BLaER1 treated with 17β-estradiol and CSF1 and Interleukin-3, amounts not matched to agents 10 nM and 100 nM (cell line): Measurements from ENCODE around the gene DIPK1A.

Source experiments
- H3K27ac ChIP-seq, 11 experiments: shearing (Covaris generic); formaldehyde crosslinking; 2 replicates each; pipeline ENCODE4 v1.8.1; 2022
- H3K27me3 ChIP-seq, 11 experiments: shearing (Covaris generic); formaldehyde crosslinking; 2 replicates each; pipeline ENCODE4 v1.8.1; 2022
- H3K36me3 ChIP-seq, 11 experiments: shearing (Covaris generic); formaldehyde crosslinking; 2 replicates each; pipeline ENCODE4 v1.8.1; 2022
- H3K4me1 ChIP-seq, 10 experiments: shearing (Covaris generic); formaldehyde crosslinking; 2 replicates each; pipeline ENCODE4 v1.8.1; 2022
- H3K4me2 ChIP-seq, 11 experiments: shearing (Covaris generic); formaldehyde crosslinking; 2 replicates each; pipeline ENCODE4 v1.8.1; 2022
- H3K4me3 ChIP-seq, 10 experiments: shearing (Covaris generic); formaldehyde crosslinking; 2 replicates each; pipeline ENCODE4 v1.8.1; 2022
- H3K9ac ChIP-seq, 11 experiments: shearing (Covaris generic); formaldehyde crosslinking; 2 replicates each; pipeline ENCODE4 v1.8.1; 2022
- H3K9me3 ChIP-seq, 11 experiments: shearing (Covaris generic); formaldehyde crosslinking; replicated peaks in 1 of 11; 2 replicates each; pipeline ENCODE4 v1.8.1; 2022
- H4K20me1 ChIP-seq, 11 experiments: shearing (Covaris generic); formaldehyde crosslinking; 2 replicates each; pipeline ENCODE4 v1.8.1; 2022
- Cebpa-rat ChIP-seq, 11 experiments: shearing (Covaris generic); IDR thresholded peaks; 2 replicates each; pipeline ENCODE4 v1.8.1; 2022

DIPK1A gene

DNA sequence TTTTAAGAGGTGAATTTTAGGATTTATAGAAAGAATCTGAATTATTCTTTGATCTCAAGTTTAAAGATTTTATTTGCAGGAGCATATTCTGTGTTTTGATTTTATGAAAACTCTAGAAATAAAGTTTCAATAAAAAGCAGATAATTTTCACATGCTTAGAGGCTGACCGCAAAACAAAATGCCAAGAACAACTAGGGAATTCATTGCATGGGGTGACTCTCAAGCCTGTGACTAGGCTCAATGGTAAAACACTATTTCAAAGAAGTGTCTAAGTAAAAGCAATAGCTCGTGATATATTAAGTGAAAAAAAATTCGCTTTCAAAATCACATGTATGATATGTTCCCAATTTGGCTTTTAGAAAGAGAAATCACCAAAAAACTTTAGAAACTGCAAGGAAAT lies 79.9 kb downstream of the DIPK1A start:
- H4K20me1 ChIP-seq: no peaks in the 10 kb centered on the region

DNA sequence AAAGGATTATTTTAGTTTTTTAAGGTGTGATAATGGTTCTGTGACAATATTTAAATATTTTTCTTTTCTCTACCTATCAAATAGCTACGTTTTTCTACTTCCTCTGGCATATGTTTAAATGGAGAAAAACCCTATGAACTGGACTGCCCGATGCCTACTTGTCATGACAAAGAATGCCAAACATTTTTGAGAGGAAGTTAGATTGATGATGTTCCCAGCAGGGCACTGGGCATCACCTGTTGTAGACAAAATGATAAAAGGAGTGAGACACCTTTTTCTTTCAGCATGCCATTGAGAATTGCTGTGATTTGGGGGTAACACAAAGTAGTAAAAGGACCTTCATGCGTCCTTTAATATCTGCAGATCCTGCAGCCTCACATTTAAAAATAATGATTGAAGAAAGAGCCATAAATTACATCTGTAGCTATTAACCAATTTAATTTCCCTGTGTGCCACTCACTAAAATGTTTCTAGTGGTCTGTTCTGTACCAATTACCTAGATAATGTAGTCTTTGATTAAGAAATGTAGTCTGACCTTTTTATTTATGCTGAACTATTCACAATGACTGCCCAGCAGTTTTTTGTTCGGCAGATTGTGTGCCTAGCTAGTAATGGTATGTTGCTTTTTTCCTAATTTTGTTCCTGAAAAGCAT lies 81.8 kb downstream of the DIPK1A start:
- H3K9me3 ChIP-seq: no peaks in the 10 kb centered on the region; a peak in 1 of 22 replicates
- no peak overlapping the region for H3K4me3 ChIP-seq
- H3K27ac ChIP-seq: no peak overlapping the region
- H3K9ac ChIP-seq: no peak overlapping the region
- no peaks in the 10 kb centered on the region for H3K27me3 ChIP-seq
- no peak for TF ChIP-seq Cebpa-rat (IDR thresholded peaks at IDR 0.05)
- H3K36me3 ChIP-seq: peaks cover 0 to 9% (median 0%) of the 10 kb centered on the region in 11 experiments; a peak in 1 of 22 replicates
- H4K20me1 ChIP-seq: no peaks in the 10 kb centered on the region
- no peak overlapping the region for H3K4me2 ChIP-seq
- peaks cover 11 to 26% (median 18%) of the 10 kb centered on the region in 10 experiments for H3K4me1 ChIP-seq

More for the DNA sequence above, 79.9 kb downstream of the DIPK1A start:
- Histone ChIP-seq H3K4me3 (no peak overlapping the region), H3K4me1 (peaks cover 11 to 26% (median 18%) of the 10 kb centered on the region in 10 experiments), H3K9me3 (no peaks in the 10 kb centered on the region; a peak in 1 of 22 replicates), H3K36me3 (no peaks in the 10 kb centered on the region), H3K9ac (no peak overlapping the region), H3K27ac (no peak overlapping the region), H3K27me3 (no peaks in the 10 kb centered on the region), H3K4me2 (no peak overlapping the region)
- TF ChIP-seq Cebpa-rat (IDR thresholded peaks at IDR 0.05): no peak

DNA sequence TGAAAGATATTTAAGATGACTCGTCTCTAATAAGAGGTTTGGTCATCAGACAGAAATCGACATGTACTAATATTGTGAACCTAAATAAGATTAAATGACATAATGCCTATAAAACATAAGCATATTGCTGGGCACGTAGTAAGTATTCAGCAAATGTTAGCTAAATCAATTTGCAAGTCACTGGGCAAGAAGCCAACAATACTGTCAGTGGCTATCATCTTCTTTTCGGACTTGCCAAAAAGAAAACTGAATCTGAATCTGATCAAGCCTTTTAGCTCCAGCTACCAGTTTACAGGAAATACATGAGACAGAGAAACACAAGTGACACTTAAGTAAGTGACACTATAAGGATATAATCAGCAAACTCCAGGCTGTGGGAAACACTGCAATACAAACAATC lies 83.5 kb downstream of the DIPK1A start:
- Histone ChIP-seq H3K9ac (no peak overlapping the region), H4K20me1 (no peaks in the 10 kb centered on the region), H3K4me1 (peaks cover 3 to 15% (median 11%) of the 10 kb centered on the region in 10 experiments), H3K36me3 (peaks cover 0 to 9% (median 3%) of the 10 kb centered on the region in 11 experiments; a peak in 12 of 22 replicates), H3K27ac (no peak overlapping the region), H3K4me3 (no peak overlapping the region), H3K27me3 (no peaks in the 10 kb centered on the region), H3K4me2 (peak overlapping the region in 4 of 11 experiments; percentile 12 to 34 (median 31); a peak in 4 of 22 replicates), H3K9me3 (peaks cover 3 to 9% (median 4%) of the 10 kb centered on the region in 11 experiments; a peak in 21 of 22 replicates)
- no peak for TF ChIP-seq Cebpa-rat (IDR thresholded peaks at IDR 0.05)

DNA sequence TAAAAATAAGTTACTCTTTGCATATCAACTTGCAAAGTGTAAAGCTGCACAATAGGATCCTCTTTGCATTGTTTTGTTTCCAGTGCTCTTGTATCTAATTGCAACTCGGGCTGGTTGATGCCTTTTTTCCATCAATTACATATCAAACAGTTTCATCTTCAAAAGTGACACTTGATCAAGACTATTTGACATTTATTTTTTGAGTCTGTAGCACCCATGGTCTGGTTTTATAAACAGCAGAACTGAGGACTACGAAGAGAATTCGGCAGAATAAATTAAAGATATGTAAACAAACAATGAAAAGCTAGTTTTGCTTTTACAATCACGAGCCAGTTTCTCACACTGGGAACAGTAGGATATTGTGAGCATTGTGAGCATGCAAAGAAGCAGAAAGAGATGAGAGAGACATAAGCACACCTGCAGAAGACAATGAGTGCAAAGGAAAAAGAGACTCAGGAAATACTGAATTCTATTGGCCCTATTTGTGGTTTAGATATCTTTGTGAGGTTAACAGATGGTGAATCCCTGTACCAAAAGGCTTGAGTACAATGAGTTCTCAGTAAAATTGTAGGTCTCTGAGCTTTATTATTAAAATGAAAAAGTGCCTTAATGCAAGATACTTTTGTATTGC lies 84.1 kb downstream of the DIPK1A start:
- Histone ChIP-seq H3K27ac (no peak overlapping the region), H3K27me3 (no peaks in the 10 kb centered on the region), H3K4me3 (no peak overlapping the region), H3K36me3 (peaks cover 0 to 9% (median 7%) of the 10 kb centered on the region in 11 experiments; a peak in 12 of 22 replicates), H3K9me3 (peaks cover 9 to 15% (median 10%) of the 10 kb centered on the region in 11 experiments), H4K20me1 (no peaks in the 10 kb centered on the region), H3K4me1 (peaks cover 0 to 12% (median 9%) of the 10 kb centered on the region in 10 experiments; a peak in 12 of 20 replicates), H3K9ac (no peak overlapping the region), H3K4me2 (peak overlapping the region in 8 of 11 experiments; percentile 12 to 34 (median 25); a peak in 10 of 22 replicates)
- no peak for TF ChIP-seq Cebpa-rat (IDR thresholded peaks at IDR 0.05)

DNA sequence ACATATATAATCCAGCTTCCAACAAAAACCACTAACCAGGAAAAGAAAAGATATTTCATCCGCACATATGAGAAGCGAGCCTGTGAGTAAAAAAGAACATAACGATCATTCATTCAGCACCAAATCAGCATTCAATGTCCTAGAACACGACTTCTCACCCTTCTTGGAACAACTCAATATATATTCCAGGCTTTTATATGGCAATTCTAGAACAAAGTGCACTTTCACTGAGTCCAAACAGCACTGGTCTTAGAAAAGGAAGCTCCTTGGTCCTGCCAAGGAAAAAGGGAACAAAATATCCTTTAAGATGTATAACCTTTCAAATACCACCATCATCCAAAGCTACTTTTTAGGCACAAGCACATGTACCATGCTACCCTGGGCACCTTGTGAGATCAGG lies 84.9 kb downstream of the DIPK1A start:
- TF ChIP-seq Cebpa-rat (IDR thresholded peaks at IDR 0.05): no peak
- Histone ChIP-seq H3K4me3 (no peak overlapping the region), H3K27ac (no peak overlapping the region), H3K9ac (no peak overlapping the region), H3K9me3 (peaks cover 11 to 19% (median 14%) of the 10 kb centered on the region in 11 experiments), H3K36me3 (peaks cover 0 to 12% (median 8%) of the 10 kb centered on the region in 11 experiments; a peak in 12 of 22 replicates), H3K4me1 (peaks cover 0 to 12% (median 9%) of the 10 kb centered on the region in 10 experiments; a peak in 12 of 20 replicates), H4K20me1 (no peaks in the 10 kb centered on the region), H3K4me2 (no peak overlapping the region), H3K27me3 (no peaks in the 10 kb centered on the region)

DNA sequence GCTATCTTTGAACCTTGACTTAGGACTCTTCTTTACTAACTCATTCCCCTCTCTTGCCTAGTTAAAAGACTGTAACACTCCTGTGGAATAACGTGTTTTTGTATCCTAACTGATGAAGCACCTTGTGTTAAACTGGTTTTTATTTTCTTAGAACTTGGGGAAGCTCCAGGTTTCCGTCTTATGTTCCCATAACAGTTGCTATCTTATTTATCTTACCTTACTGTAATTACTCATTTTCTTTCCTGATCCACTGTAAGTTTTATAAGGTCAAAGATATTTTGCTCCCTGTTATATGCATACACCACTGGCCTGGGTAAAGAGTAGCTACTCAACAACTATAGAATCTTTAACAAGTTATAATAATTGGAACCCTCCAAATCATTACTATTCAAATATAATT lies 86.3 kb downstream of the DIPK1A start:
- Histone ChIP-seq H4K20me1 (no peaks in the 10 kb centered on the region), H3K36me3 (peaks cover 0 to 12% (median 8%) of the 10 kb centered on the region in 11 experiments; a peak in 12 of 22 replicates), H3K9me3 (peaks cover 11 to 19% (median 14%) of the 10 kb centered on the region in 11 experiments), H3K4me2 (no peak overlapping the region), H3K4me1 (peaks cover 0 to 12% (median 9%) of the 10 kb centered on the region in 10 experiments; a peak in 12 of 20 replicates), H3K9ac (no peak overlapping the region), H3K4me3 (no peak overlapping the region), H3K27me3 (no peaks in the 10 kb centered on the region), H3K27ac (no peak overlapping the region)
- TF ChIP-seq Cebpa-rat (IDR thresholded peaks at IDR 0.05): no peak

DNA sequence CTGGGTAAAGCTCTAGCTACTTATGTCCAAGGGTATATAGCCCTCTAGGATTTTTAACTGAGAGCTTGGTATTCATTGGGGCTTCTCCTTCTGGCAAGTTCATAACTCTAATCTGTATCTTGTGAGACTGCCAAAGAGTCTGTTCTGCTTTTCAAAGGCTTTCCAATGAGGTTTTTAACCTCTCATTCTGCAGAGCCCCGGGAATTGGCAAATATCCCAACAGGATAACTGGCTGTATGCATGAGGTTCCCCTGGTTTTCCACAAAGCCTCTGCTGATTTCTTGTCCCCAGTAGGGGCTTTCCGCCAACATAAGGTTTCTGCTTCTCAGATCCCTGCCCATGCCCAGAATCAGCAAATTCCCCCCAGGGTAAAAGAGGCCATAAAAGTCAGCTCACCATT lies 88.5 kb downstream of the DIPK1A start:
- H3K27ac ChIP-seq: no peak overlapping the region
- no peaks in the 10 kb centered on the region for H4K20me1 ChIP-seq
- H3K4me1 ChIP-seq: peaks cover 0 to 10% (median 7%) of the 10 kb centered on the region in 10 experiments; a peak in 12 of 20 replicates
- H3K4me3 ChIP-seq: no peak overlapping the region
- H3K9me3 ChIP-seq: peaks cover 11 to 19% (median 14%) of the 10 kb centered on the region in 11 experiments
- no peak for TF ChIP-seq Cebpa-rat (IDR thresholded peaks at IDR 0.05)
- no peaks in the 10 kb centered on the region for H3K27me3 ChIP-seq
- H3K36me3 ChIP-seq: peaks cover 0 to 12% (median 8%) of the 10 kb centered on the region in 11 experiments; a peak in 12 of 22 replicates
- no peak overlapping the region for H3K4me2 ChIP-seq
- no peak overlapping the region for H3K9ac ChIP-seq

DNA sequence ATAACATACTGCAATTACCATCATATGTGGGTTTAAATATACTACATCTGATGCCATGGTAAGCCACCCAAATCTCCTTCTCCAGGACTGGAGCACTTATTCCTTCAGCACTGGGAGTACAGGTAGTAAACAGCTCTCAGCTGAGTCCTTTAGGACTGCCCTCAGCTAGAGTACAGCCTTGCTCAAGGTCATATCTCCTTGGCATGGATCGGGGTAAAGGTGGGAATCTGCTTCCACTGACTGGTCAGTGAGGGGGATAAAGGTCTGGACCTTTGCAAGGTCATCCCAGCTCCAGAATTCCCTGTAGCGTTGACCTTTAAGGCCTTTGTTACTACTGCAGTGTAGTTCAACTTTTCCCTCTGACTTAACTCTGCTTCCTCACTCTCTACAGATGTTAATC lies 90.7 kb downstream of the DIPK1A start:
- Histone ChIP-seq H3K9ac (no peak overlapping the region), H3K9me3 (peaks cover 11 to 19% (median 14%) of the 10 kb centered on the region in 11 experiments), H3K4me1 (no peaks in the 10 kb centered on the region), H3K4me3 (no peak overlapping the region), H3K4me2 (no peak overlapping the region), H3K27ac (no peak overlapping the region), H4K20me1 (no peaks in the 10 kb centered on the region), H3K36me3 (peaks cover 0 to 12% (median 8%) of the 10 kb centered on the region in 11 experiments; a peak in 12 of 22 replicates), H3K27me3 (no peaks in the 10 kb centered on the region)
- no peak for TF ChIP-seq Cebpa-rat (IDR thresholded peaks at IDR 0.05)

DNA sequence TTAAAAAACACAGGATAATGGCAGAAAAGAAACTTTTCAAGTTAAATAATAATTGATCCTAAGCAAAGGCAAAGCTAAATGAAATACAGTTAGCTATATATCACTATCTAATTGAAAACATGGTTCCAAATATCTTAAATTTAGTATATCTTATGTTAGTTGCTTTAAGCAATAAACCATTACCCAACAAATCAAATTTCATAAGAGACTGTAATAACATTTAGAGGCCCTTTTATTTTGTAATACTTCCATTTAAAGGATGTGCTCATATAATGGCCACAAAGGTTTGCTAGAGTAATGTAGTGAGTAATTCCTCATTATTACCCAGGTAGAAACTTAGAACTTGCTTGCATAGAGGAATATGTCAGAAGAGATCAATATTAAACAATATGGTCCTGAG lies 97.1 kb downstream of the DIPK1A start:
- no peaks in the 10 kb centered on the region for H3K36me3 ChIP-seq
- no peak overlapping the region for H3K4me3 ChIP-seq
- no peak overlapping the region for H3K27ac ChIP-seq
- H3K9me3 ChIP-seq: no peaks in the 10 kb centered on the region
- TF ChIP-seq Cebpa-rat (IDR thresholded peaks at IDR 0.05): no peak
- no peak overlapping the region for H3K4me2 ChIP-seq
- no peaks in the 10 kb centered on the region for H4K20me1 ChIP-seq
- peaks cover 0 to 8% (median 6%) of the 10 kb centered on the region in 10 experiments; a peak in 14 of 20 replicates for H3K4me1 ChIP-seq
- H3K27me3 ChIP-seq: no peaks in the 10 kb centered on the region
- H3K9ac ChIP-seq: no peak overlapping the region
